Psoas muscle (tissue), 8 donors: ENCODE data around the gene PUDP. TPM values are rescaled to one million over a fixed set of nuclear protein-coding genes. Genes with fewer than 3 reads are reported as not detected.

Experiments used
- ATAC-seq, 4 donors: fragments of 200-7000 bp; cut with Tn5 transposase; one replicate each; pipeline ENCODE4 v1.9.1; 2020; ENCODE audit warnings: moderate library complexity in 3 of 4, mild to moderate bottlenecking in 2 of 4
- DNase-seq, 2 donors: peaks; one replicate each; pipeline ENCODE4 v3.0.0-alpha.2; 2020
- H3K27ac ChIP-seq: fragments of 200-600 bp; one replicate; pipeline ENCODE4 v1.8.0; 2022
- H3K27me3 ChIP-seq, 3 donors: fragments of 200-600 bp in 1 of 3; one replicate each; pipeline versions ENCODE4 v1.6.1 to v1.8.0; 2013 to 2022; ENCODE audit warnings: low read length in 2 of 3, mild to moderate bottlenecking in 2 of 3, moderate library complexity in 1 of 3; ENCODE audit not compliant: insufficient read depth in 3 of 3
- H3K36me3 ChIP-seq, 2 donors: fragments of 200-600 bp in 1 of 2; one replicate each; pipeline versions ENCODE4 v1.6.1 to v1.8.0; 2013 to 2022; ENCODE audit warnings: low read depth in 1 of 2, mild to moderate bottlenecking in 1 of 2, moderate library complexity in 1 of 2; ENCODE audit not compliant: insufficient read depth in 1 of 2
- H3K4me1 ChIP-seq: fragments of 200-600 bp; one replicate; pipeline ENCODE4 v1.8.0; 2022
- H3K4me3 ChIP-seq: fragments of 200-600 bp; one replicate; pipeline ENCODE4 v1.8.0; 2022; ENCODE audit warnings: mild to moderate bottlenecking
- H3K9me3 ChIP-seq: fragments of 200-600 bp; one replicate; pipeline ENCODE4 v1.8.0; 2022
- CTCF ChIP-seq: fragments of 200-600 bp; IDR thresholded peaks from one replicate; pipeline ENCODE4 v1.8.0; 2022; ENCODE audit warnings: antibody characterized with exemption
- WGBS, 3 donors: extraction: QIAGEN DNeasy Blood & Tissue Kit; methylation state at CpG; one replicate each; pipeline versions ENCODE4 v1.1.6 to v1.1.7; 2013; 5-methylcytosine and 5-hydroxymethylcytosine counted together
- intact Hi-C, 2 donors: fragments of 100-400 bp; cut with DNase I; formaldehyde crosslinking; loops; one replicate each; pipeline versions ENCODE4 v1.11.0 to v1.14.2; 2022
- polyA plus RNA-seq, 3 donors: library from polyadenylated mRNA; stranded (reverse); fragments of 200-250 nt; gene quantifications; one replicate each; pipeline ENCODE4 v1.2.3, GENCODE V29; 2013
- total RNA-seq, 4 donors: library from RNA; stranded (reverse); fragmentation: NEBNext Ultra II Directional in 2 of 4; extraction: Animal tissue kit (Norgen Biotek cat#: 25700) in 2 of 4; gene quantifications; one replicate each; pipeline versions ENCODE4 v1.2.1 to v1.2.4, GENCODE V29; 2021 to 2023
- donor health status: healthy with polysubstance abuse.
- donor health status: DM: no; HTN: no; CAD: no; lungs with moderate emphysema.
- donor health status: Bipolar disorder and iron deficiency.
- donor health status: healthy.
- donor health status: DM: yes; HTN: yes; CAD: no.
- donor health status: DM: no; HTN: no; CAD: no.
- donor health status: DM: no; HTN: no; CAD: no.
- donor health status: DM: yes; HTN: yes; CAD: no.

PUDP gene
- total and polyA plus RNA-seq, 7 donors = 17.2 to 34.0 (median 21.4) TPM

- Histone ChIP-seq H3K9me3 (no peaks in the 10 kb centered on the region), H3K27me3 (no peaks in the 10 kb centered on the region), H3K4me1 (no peaks in the 10 kb centered on the region), H3K27ac (no peak overlapping the region), H3K36me3 (peaks cover 0 to 3% of the 10 kb centered on the region in 2 donors), H3K4me3 (no peak overlapping the region)
- DNase-seq (no peak), ATAC-seq (peak in 2 of 4 donors; percentile 23 to 27)
- no peak for TF ChIP-seq CTCF
- WGBS, 3 donors = 61 to 92% (median 73%) methylated on average over 1 of the region's 1 CpG
- intact Hi-C loops = no loop called here
These were observed 85.7 kb downstream of the PUDP start for GRCh38 chrX:7062276-7062675.

- DNase-seq (no peak), ATAC-seq (no peak)
- H3K27me3 ChIP-seq = no peaks in the 10 kb centered on the region
- H3K9me3 ChIP-seq = no peaks in the 10 kb centered on the region
- H3K36me3 ChIP-seq = peaks cover 0 to 4% of the 10 kb centered on the region in 2 donors
- H3K4me3 ChIP-seq = no peak overlapping the region
- 97 to 100% (median 100%) methylated on average over 2 of the region's 2 CpGs for WGBS, 3 donors
- no peaks in the 10 kb centered on the region for H3K4me1 ChIP-seq
- H3K27ac ChIP-seq = no peak overlapping the region
- TF ChIP-seq CTCF = no peak
- intact Hi-C loops = no loop called here
These were observed 86.5 kb downstream of the PUDP start for GRCh38 chrX:7061429-7061828.

- WGBS, 3 donors = 79 to 97% (median 96%) methylated on average over 6 of the region's 6 CpGs
- intact Hi-C loops = no loop called here
- Histone ChIP-seq H3K27me3 (no peaks in the 10 kb centered on the region), H3K4me1 (no peaks in the 10 kb centered on the region), H3K27ac (no peak overlapping the region), H3K36me3 (peaks cover 0 to 9% of the 10 kb centered on the region in 2 donors), H3K4me3 (no peak overlapping the region), H3K9me3 (no peaks in the 10 kb centered on the region)
- TF ChIP-seq CTCF = no peak
- ATAC-seq = no peak
- DNase-seq = no peak
These were observed 87.5 kb downstream of the PUDP start for GRCh38 chrX:7060444-7060843.

- Histone ChIP-seq H3K9me3 (no peaks in the 10 kb centered on the region), H3K36me3 (peaks cover 0 to 9% of the 10 kb centered on the region in 2 donors), H3K4me3 (no peak overlapping the region), H3K4me1 (peaks cover under 1% of the 10 kb centered on the region), H3K27me3 (no peaks in the 10 kb centered on the region), H3K27ac (no peak overlapping the region)
- no peak for ATAC-seq
- intact Hi-C loops = no loop called here
- 58 to 74% (median 70%) methylated on average over 5 of the region's 5 CpGs for WGBS, 3 donors
- DNase-seq = no peak
- no peak for TF ChIP-seq CTCF
These were observed 88.1 kb downstream of the PUDP start for GRCh38 chrX:7059859-7060258.

- peaks cover 0 to 6% of the 10 kb centered on the region in 2 donors for H3K36me3 ChIP-seq
- intact Hi-C loops = no loop called here
- H3K27me3 ChIP-seq = no peaks in the 10 kb centered on the region
- no peak overlapping the region for H3K27ac ChIP-seq
- TF ChIP-seq CTCF = no peak
- H3K4me3 ChIP-seq = no peak overlapping the region
- ATAC-seq (no peak), DNase-seq (no peak)
- no peaks in the 10 kb centered on the region for H3K9me3 ChIP-seq
- 95 to 96% (median 96%) methylated on average over 12 of the region's 12 CpGs for WGBS, 3 donors
- peaks cover 6% of the 10 kb centered on the region for H3K4me1 ChIP-seq
These were observed 88.6 kb downstream of the PUDP start for GRCh38 chrX:7059214-7059838.
